HCT116 (cell line): ENCODE results near the gene CCDC134. TPM values are rescaled to one million over a fixed set of nuclear protein-coding genes. Genes with fewer than 3 reads are reported as not detected.

ENCODE experiments used
- ATAC-seq: fragments of 200-7000 bp; cut with Tn5 transposase; 2 replicates; pipeline ENCODE4 v1.9.1; 2020; ENCODE audit warnings: mild to moderate bottlenecking, moderate library complexity
- BruUV-seq: library from RNA; stranded (reverse); fragments of 400-500 nt; replicated peaks from 2 replicates; lab custom pipeline; 2021; lab: Mats Ljungman, UMichigan
- CTCF ChIA-PET: fragments of 300-600 bp; sonication (Branson Sonifier 250); formaldehyde crosslinking; loops from one replicate; lab custom pipeline; 2021; ENCODE audit warnings: antibody characterized with exemption; lab: Charles Lee
- POLR2A ChIA-PET: fragments of 300-600, 350-600 bp; sonication (Branson Sonifier 250); formaldehyde crosslinking; loops from one replicate; lab custom pipeline; 2021; ENCODE audit warnings: antibody characterized with exemption; lab: Charles Lee
- RAD21 ChIA-PET, 2 experiments: fragments of 300-600 bp; sonication (Branson Sonifier 250); formaldehyde crosslinking; loops; one replicate each; lab custom pipeline; 2023; ENCODE audit warnings: low total read pairs in 2 of 2; ENCODE audit not compliant: uncharacterized antibody in 2 of 2, unreplicated experiment in 2 of 2, low non-redundant PET in 1 of 2; lab: Charles Lee
- DNase-seq: peaks from one replicate; pipeline ENCODE4 v3.0.0-alpha.2; 2010; ENCODE audit warnings: low read depth, low spot score
- H2AFZ ChIP-seq: fragments of 200-600 bp; shearing (Covaris generic), sonication (generic); 2 replicates; pipeline ENCODE4 v1.6.1; 2017; ENCODE audit warnings: low read depth, mixed run types, mixed read lengths, antibody characterized with exemption, low read length; ENCODE audit not compliant: poor library complexity, severe bottlenecking
- H3K27ac ChIP-seq: 2 replicates; pipeline ENCODE4 v1.5.1; 2012; ENCODE audit warnings: low read depth, low read length
- H3K27me3 ChIP-seq: fragments of 200-600 bp; sonication (generic); 2 replicates; pipeline ENCODE4 v1.6.1; 2016; ENCODE audit warnings: mixed run types, low read length, mixed read lengths; ENCODE audit not compliant: insufficient read depth
- H3K36me3 ChIP-seq, 2 experiments: fragments of 200-500 bp in 1 of 2; fragments of 200-600 bp in 1 of 2; sonication (Bioruptor generic) in 1 of 2; sonication (generic) in 1 of 2; 2 replicates each; pipeline versions ENCODE4 v1.5.1 to v1.6.1; 2014 to 2016; ENCODE audit warnings: low read length in 2 of 2, inconsistent platforms in 1 of 2, mixed read lengths in 1 of 2, mixed run types in 1 of 2; ENCODE audit not compliant: insufficient read depth in 2 of 2, control insufficient read depth in 1 of 2
- H3K4me1 ChIP-seq, 2 experiments: fragments of 200-600 bp in 1 of 2; sonication (generic) in 1 of 2; 2 replicates each; pipeline versions ENCODE4 v1.5.1 to v1.6.1; 2012 to 2017; ENCODE audit warnings: low read length in 2 of 2, inconsistent platforms in 1 of 2, mild to moderate bottlenecking in 1 of 2, mixed read lengths in 1 of 2, mixed run types in 1 of 2, moderate library complexity in 1 of 2; ENCODE audit not compliant: insufficient read depth in 2 of 2, control insufficient read depth in 1 of 2
- H3K4me2 ChIP-seq: fragments of 200-600 bp; sonication (generic); 2 replicates; pipeline ENCODE4 v1.6.1; 2017; ENCODE audit warnings: mixed run types, low read length, mixed read lengths
- H3K4me3 ChIP-seq, 2 experiments: fragments of 200-600 bp in 1 of 2; sonication (generic) in 1 of 2; replicated peaks in 1 of 2; 2 replicates each; pipeline ENCODE4 v1.5.1; 2011 to 2016; ENCODE audit warnings: low read length in 2 of 2, control low read depth in 1 of 2, low read depth in 1 of 2, mild to moderate bottlenecking in 1 of 2, mixed read lengths in 1 of 2, mixed run types in 1 of 2
- H3K79me2 ChIP-seq: fragments of 200-600 bp; sonication (generic); 2 replicates; pipeline ENCODE4 v1.6.1; 2017; ENCODE audit warnings: mild to moderate bottlenecking, mixed run types, low read length, moderate library complexity, mixed read lengths; ENCODE audit not compliant: insufficient read depth
- H3K9ac ChIP-seq: fragments of 200-600 bp; sonication (generic); 2 replicates; pipeline ENCODE4 v1.6.1; 2016; ENCODE audit warnings: low read length, mixed read lengths
- H3K9me2 ChIP-seq: fragments of 200-600 bp; sonication (generic), shearing (Covaris generic); 2 replicates; pipeline ENCODE4 v1.6.1; 2017; ENCODE audit warnings: mixed run types, mild to moderate bottlenecking, moderate library complexity; ENCODE audit not compliant: insufficient read depth
- H3K9me3 ChIP-seq, 2 experiments: fragments of 200-500 bp in 1 of 2; fragments of 200-600 bp in 1 of 2; sonication (Bioruptor generic) in 1 of 2; sonication (generic) in 1 of 2; 2 replicates each; pipeline ENCODE4 v1.6.1; 2014 to 2017; ENCODE audit warnings: low read length in 2 of 2, mixed read lengths in 2 of 2, inconsistent platforms in 1 of 2, low read depth in 1 of 2, mild to moderate bottlenecking in 1 of 2, mixed run types in 1 of 2, moderate library complexity in 1 of 2; ENCODE audit not compliant: control insufficient read depth in 1 of 2, insufficient read depth in 1 of 2
- H4K20me1 ChIP-seq: fragments of 200-600 bp; sonication (generic), shearing (Covaris generic); 2 replicates; pipeline ENCODE4 v1.6.1; 2017; ENCODE audit warnings: mixed run types, mild to moderate bottlenecking, moderate library complexity; ENCODE audit not compliant: insufficient read depth
- ATF3 ChIP-seq: IDR thresholded peaks from 2 replicates; pipeline ENCODE4 v1.6.1; 2012
- CBX3 ChIP-seq: IDR thresholded peaks from 2 replicates; pipeline ENCODE4 v1.6.1; 2012; ENCODE audit warnings: low read depth
- EGR1 ChIP-seq: IDR thresholded peaks from 2 replicates; pipeline ENCODE4 v1.6.1; 2012; ENCODE audit warnings: low read depth
- MAX ChIP-seq: IDR thresholded peaks from 2 replicates; pipeline ENCODE4 v1.6.1; 2012
- POLR2A ChIP-seq: IDR thresholded peaks from 2 replicates; pipeline ENCODE4 v1.7.0; 2011; ENCODE audit warnings: borderline replicate concordance; ENCODE audit not compliant: insufficient read depth, insufficient read length; ENCODE audit errors: extremely low read depth
- POLR2AphosphoS5 ChIP-seq: IDR thresholded peaks from 2 replicates; pipeline ENCODE4 v1.6.1; 2011; ENCODE audit warnings: mild to moderate bottlenecking, low read depth, low read length, moderate library complexity
- SIN3A ChIP-seq: IDR thresholded peaks from 2 replicates; pipeline ENCODE4 v1.6.1; 2012; ENCODE audit warnings: low read depth
- SP1 ChIP-seq: IDR thresholded peaks from 2 replicates; pipeline ENCODE4 v1.6.1; 2012; ENCODE audit warnings: low read depth
- TCF7L2 ChIP-seq: IDR thresholded peaks from 2 replicates; pipeline ENCODE4 v1.7.0; 2011; ENCODE audit warnings: borderline replicate concordance, inconsistent platforms; ENCODE audit not compliant: insufficient read depth, insufficient read length; ENCODE audit errors: extremely low read depth
- ZBTB33 ChIP-seq: IDR thresholded peaks from 2 replicates; pipeline ENCODE4 v1.6.1; 2011; ENCODE audit warnings: mild to moderate bottlenecking, low read length, moderate library complexity; ENCODE audit not compliant: insufficient replicate concordance; ENCODE audit errors: extremely low read depth
- intact Hi-C: fragments of 100-400 bp; cut with micrococcal nuclease; formaldehyde crosslinking; loops from 2 replicates; pipeline ENCODE4 v1.10.0; 2022
- total RNA-seq: library from RNA; stranded (reverse); gene quantifications from one replicate; pipeline ENCODE4 v1.2.1, GENCODE V29; 2021; ENCODE audit not compliant: unreplicated experiment
- TF ChIP-seq, protein P1 (sequence below), 3 experiments: fragments of 200-600 bp in 1 of 3; sonication (generic) in 1 of 3; IDR thresholded peaks in 2 of 3; conservative IDR thresholded peaks in 1 of 3; 2 replicates each; pipeline ENCODE4 v1.5.1; 2012 to 2017; ENCODE audit warnings: low read depth in 2 of 3, low read length in 2 of 3, antibody characterized with exemption in 1 of 3, borderline replicate concordance in 1 of 3, control low read depth in 1 of 3, mild to moderate bottlenecking in 1 of 3, mixed read lengths in 1 of 3, mixed run types in 1 of 3, moderate library complexity in 1 of 3; ENCODE audit not compliant: insufficient read depth in 1 of 3

Gene CCDC134
- total RNA-seq, 1 experiment from 2014 or later = 15.8 TPM

- intact Hi-C loops = no loop called here
- no peaks in the 10 kb centered on the region for H3K27me3 ChIP-seq
Measured at GRCh38 chr22:41820447-41820846, 20.0 kb downstream of the CCDC134 start.

DNA sequence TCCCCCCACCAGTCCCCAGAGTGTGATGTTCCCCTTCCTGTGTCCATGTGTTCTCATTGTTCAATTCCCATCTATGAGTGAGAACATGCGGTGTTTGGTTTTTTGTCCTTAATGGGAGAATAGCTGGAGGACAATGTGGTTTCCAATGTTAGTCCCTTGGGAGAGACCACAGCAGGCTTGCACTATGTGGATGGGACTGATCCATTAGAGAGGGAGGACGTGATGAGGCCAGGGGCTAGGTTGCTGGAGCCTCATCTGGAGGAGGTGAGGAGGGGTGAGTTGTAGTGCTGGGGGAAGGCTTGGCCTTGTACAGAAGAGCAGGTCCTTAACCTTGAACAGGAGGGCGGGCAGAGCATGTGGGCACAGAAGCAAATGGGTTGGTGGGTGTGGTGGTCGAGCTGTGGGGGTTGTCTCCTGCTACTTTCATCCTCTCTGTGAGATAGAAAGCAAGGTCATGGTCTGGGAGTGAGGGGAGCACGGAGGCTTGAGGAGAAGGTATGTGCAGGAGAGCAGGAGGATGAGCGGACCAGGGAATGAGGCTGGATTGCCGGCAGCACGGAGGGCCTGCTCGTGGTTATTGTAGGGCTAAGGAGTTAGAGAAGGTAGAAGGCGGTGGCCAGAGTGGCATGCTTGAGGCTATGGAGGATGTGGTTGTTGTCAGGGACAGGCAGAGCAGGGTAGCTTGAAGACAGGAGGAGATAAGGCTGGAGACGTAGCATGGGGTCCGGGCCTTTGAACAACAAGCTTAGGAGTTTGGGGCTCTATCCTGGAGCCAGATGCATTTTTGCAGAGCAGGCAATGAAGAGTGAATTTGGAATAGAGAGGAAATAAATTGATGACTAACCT lies 21.2 kb downstream of the CCDC134 start:
- ChIA-PET CTCF (interaction anchor here (0.6 to 1.4 kb wide), 6 partner anchors 11 to 622 kb away, joined by 3 to 7 read pairs (median 4); partner anchors contain the start of gene SREBF2), RAD21 (interaction anchor here in 1 of 2 experiments (1.1 kb wide), 1 partner anchor 124 kb away, joined by 4 read pairs; no protein-coding TSS in a partner anchor), POLR2A (no interaction called here)
- Histone ChIP-seq H3K4me1 (peaks cover 5 to 10% of the 10 kb centered on the region in 2 experiments; a peak in 3 of 4 replicates), H3K36me3 (peaks cover 0 to 5% of the 10 kb centered on the region in 2 experiments; a peak in 3 of 4 replicates), H4K20me1 (no peaks in the 10 kb centered on the region), H3K9me2 (no peaks in the 10 kb centered on the region), H2AFZ (no peak overlapping the region), H3K27ac (no peak overlapping the region), H3K4me2 (peak overlapping the region; percentile 26; the same call in 1 of the 2 replicates), H3K9ac (no peak overlapping the region), H3K9me3 (no peaks in the 10 kb centered on the region), H3K79me2 (peaks cover 4% of the 10 kb centered on the region; the same call in 1 of the 2 replicates), H3K27me3 (no peaks in the 10 kb centered on the region), H3K4me3 (no peak overlapping the region)
- BruUV-seq = no TSS peak
- intact Hi-C loops = no loop called here
- TF ChIP-seq SIN3A (no peak), ZBTB33 (no peak), TCF7L2 (no peak), CBX3 (no peak), SP1 (no peak), ATF3 (no peak), MAX (no peak)
- TF ChIP-seq, protein P1, sequence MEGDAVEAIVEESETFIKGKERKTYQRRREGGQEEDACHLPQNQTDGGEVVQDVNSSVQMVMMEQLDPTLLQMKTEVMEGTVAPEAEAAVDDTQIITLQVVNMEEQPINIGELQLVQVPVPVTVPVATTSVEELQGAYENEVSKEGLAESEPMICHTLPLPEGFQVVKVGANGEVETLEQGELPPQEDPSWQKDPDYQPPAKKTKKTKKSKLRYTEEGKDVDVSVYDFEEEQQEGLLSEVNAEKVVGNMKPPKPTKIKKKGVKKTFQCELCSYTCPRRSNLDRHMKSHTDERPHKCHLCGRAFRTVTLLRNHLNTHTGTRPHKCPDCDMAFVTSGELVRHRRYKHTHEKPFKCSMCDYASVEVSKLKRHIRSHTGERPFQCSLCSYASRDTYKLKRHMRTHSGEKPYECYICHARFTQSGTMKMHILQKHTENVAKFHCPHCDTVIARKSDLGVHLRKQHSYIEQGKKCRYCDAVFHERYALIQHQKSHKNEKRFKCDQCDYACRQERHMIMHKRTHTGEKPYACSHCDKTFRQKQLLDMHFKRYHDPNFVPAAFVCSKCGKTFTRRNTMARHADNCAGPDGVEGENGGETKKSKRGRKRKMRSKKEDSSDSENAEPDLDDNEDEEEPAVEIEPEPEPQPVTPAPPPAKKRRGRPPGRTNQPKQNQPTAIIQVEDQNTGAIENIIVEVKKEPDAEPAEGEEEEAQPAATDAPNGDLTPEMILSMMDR (IDR thresholded peaks at IDR 0.05 in 2 of 3, conservative IDR thresholded peaks at IDR 0.05 in 1 of 3; ENCODE audit: borderline replicate concordance in 1 of 3, insufficient read depth in 1 of 3, low read depth in 2 of 3, low read length in 2 of 3) = no peak
- DNase-seq (no peak), ATAC-seq (no peak)

More at GRCh38 chr22:41820447-41820846, 20.0 kb downstream of the CCDC134 start:
- no peaks in the 10 kb centered on the region for H3K9me2 ChIP-seq
- ChIA-PET RAD21 (no interaction called here), CTCF (no interaction called here), POLR2A (no interaction called here)
- peaks cover 5 to 10% of the 10 kb centered on the region in 2 experiments; a peak in 3 of 4 replicates for H3K4me1 ChIP-seq
- no peak overlapping the region for H3K9ac ChIP-seq
- H3K9me3 ChIP-seq = no peaks in the 10 kb centered on the region
- ATAC-seq (no peak), DNase-seq (no peak)
- H3K36me3 ChIP-seq = peaks cover 2 to 5% of the 10 kb centered on the region in 2 experiments; a peak in 3 of 4 replicates
- H3K4me3 ChIP-seq = no peak overlapping the region
- H3K4me2 ChIP-seq = no peak overlapping the region
- H3K79me2 ChIP-seq = peaks cover 4% of the 10 kb centered on the region; the same call in 1 of the 2 replicates
- no peaks in the 10 kb centered on the region for H4K20me1 ChIP-seq
- BruUV-seq = no TSS peak
- no peak overlapping the region for H2AFZ ChIP-seq
- H3K27ac ChIP-seq = no peak overlapping the region
- no peak for TF ChIP-seq EGR1
- no peak for TF ChIP-seq POLR2A
- TF ChIP-seq POLR2AphosphoS5 = no peak
- TF ChIP-seq, all 23 proteins: peak for 0
